ENCODE data around the gene SMURF1. TPM values are rescaled to one million over a fixed set of nuclear protein-coding genes. Genes with fewer than 3 reads are reported as not detected.
A peak's percentile ranks its signal among the peaks of the same experiment; 100 is the strongest.

SMURF1 gene
- total RNA-seq, 1 donor from 2014 or later: 44.7 TPM

DNA sequence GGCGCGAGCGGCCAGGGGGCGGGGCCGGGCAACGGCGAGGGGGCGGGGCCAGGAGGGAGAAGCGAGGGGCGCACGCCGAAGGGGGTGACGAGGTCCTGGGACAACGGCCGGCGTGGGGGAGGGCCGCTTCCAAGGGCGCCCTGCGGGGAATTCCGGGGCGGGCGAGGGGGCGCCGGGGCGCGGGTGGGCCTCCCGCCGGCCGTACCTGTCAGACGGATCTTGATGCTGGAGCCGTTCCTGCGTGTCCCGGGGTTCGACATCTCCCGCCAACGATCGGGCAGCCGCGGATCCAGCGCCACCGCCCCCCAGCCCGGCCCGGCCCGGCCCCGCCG is 421 bp downstream of the SMURF1 start:
- no peak overlapping the region for H2AFZ ChIP-seq (ENCODE audit: low read depth, low read length)
- no peaks in the 10 kb centered on the region for H3K9me3 ChIP-seq (ENCODE audit: insufficient read depth, low read depth, low read length)
- H3K27me3 ChIP-seq (ENCODE audit: insufficient read depth, low read length): no peaks in the 10 kb centered on the region
- no peak for TF ChIP-seq EZH2 (IDR thresholded peaks at IDR 0.05; ENCODE audit: insufficient read depth, low read length)
- TF ChIP-seq CTCF (IDR thresholded peaks at IDR 0.05; ENCODE audit: insufficient read depth, low read depth, low read length): no peak
- H3K79me2 ChIP-seq (ENCODE audit: insufficient read depth, low read length): peaks cover 38% of the 10 kb centered on the region
- no peaks in the 10 kb centered on the region for H3K36me3 ChIP-seq (ENCODE audit: insufficient read depth, low read length)
- H4K20me1 ChIP-seq (ENCODE audit: insufficient read depth, low read length): peaks cover 36% of the 10 kb centered on the region
- Mint-ChIP-seq H3K27ac (ENCODE audit: unreplicated experiment) (no peak overlapping the region), H3K4me3 (ENCODE audit: unreplicated experiment) (peak overlapping the region; percentile 93), H3K4me1 (ENCODE audit: low read depth, unreplicated experiment) (peaks cover 25% of the 10 kb centered on the region), H3K36me3 (ENCODE audit: low read depth, unreplicated experiment) (peaks cover 3% of the 10 kb centered on the region), H3K9me3 (ENCODE audit: unreplicated experiment) (no peaks in the 10 kb centered on the region), H3K27me3 (ENCODE audit: low read depth, unreplicated experiment) (no peaks in the 10 kb centered on the region)
- peak overlapping the region; percentile 48 for H3K4me3 ChIP-seq (ENCODE audit: insufficient read depth, low read depth, low read length)
- H3K4me1 ChIP-seq (ENCODE audit: insufficient read depth, low read length): peaks cover 22% of the 10 kb centered on the region
- DNase-seq (ENCODE audit: low read depth) (no peak), FAIRE-seq (no peak)
- H3K9ac ChIP-seq (ENCODE audit: low read length): peak overlapping the region; percentile 91
- H3K4me2 ChIP-seq (ENCODE audit: low read length): peak overlapping the region; percentile 52
- peak overlapping the region; percentile 72 for H3K27ac ChIP-seq (ENCODE audit: low read depth, low read length)

GRCh38 chr7:99142727-99143520 is 984 bp downstream of the SMURF1 start:
- Mint-ChIP-seq H3K4me1 (ENCODE audit: low read depth, unreplicated experiment) (peaks cover 31% of the 10 kb centered on the region), H3K27ac (ENCODE audit: unreplicated experiment) (peak overlapping the region; percentile 81), H3K27me3 (ENCODE audit: low read depth, unreplicated experiment) (no peaks in the 10 kb centered on the region), H3K36me3 (ENCODE audit: low read depth, unreplicated experiment) (peaks cover 3% of the 10 kb centered on the region), H3K9me3 (ENCODE audit: unreplicated experiment) (no peaks in the 10 kb centered on the region), H3K4me3 (ENCODE audit: unreplicated experiment) (peak overlapping the region; percentile 93)
- Histone ChIP-seq H3K27ac (ENCODE audit: low read depth, low read length) (peak overlapping the region; percentile 63), H3K36me3 (ENCODE audit: insufficient read depth, low read length) (no peaks in the 10 kb centered on the region), H4K20me1 (ENCODE audit: insufficient read depth, low read length) (peaks cover 41% of the 10 kb centered on the region), H3K4me2 (ENCODE audit: low read length) (peak overlapping the region; percentile 91), H3K9me3 (ENCODE audit: insufficient read depth, low read depth, low read length) (no peaks in the 10 kb centered on the region), H3K4me1 (ENCODE audit: insufficient read depth, low read length) (peaks cover 22% of the 10 kb centered on the region), H3K9ac (ENCODE audit: low read length) (peak overlapping the region; percentile 54), H2AFZ (ENCODE audit: low read depth, low read length) (no peak overlapping the region), H3K27me3 (ENCODE audit: insufficient read depth, low read length) (no peaks in the 10 kb centered on the region), H3K4me3 (ENCODE audit: insufficient read depth, low read depth, low read length) (peak overlapping the region; percentile 47), H3K79me2 (ENCODE audit: insufficient read depth, low read length) (peaks cover 43% of the 10 kb centered on the region)
- no peak for TF ChIP-seq CTCF (IDR thresholded peaks at IDR 0.05; ENCODE audit: insufficient read depth, low read depth, low read length)
- TF ChIP-seq EZH2 (IDR thresholded peaks at IDR 0.05; ENCODE audit: insufficient read depth, low read length): no peak
- no peak for FAIRE-seq
- DNase-seq (ENCODE audit: low read depth): peak; percentile 85
